H9 (cell line): ENCODE measurements around the gene TFAP2C. TPM values are rescaled to one million over a fixed set of nuclear protein-coding genes. Genes with fewer than 3 reads are reported as not detected.
A peak's percentile ranks its signal among the peaks of the same experiment; 100 is the strongest.

Experiments
- DNase-seq: peaks from one replicate; pipeline ENCODE4 v3.0.0-alpha.2; 2017
- H2AFZ ChIP-seq: one replicate; pipeline ENCODE4 v1.6.1; 2013; ENCODE audit warnings: mild to moderate bottlenecking, low read length, control low read depth, moderate library complexity
- H2AK5ac ChIP-seq: 2 replicates; pipeline ENCODE4 v1.6.1; 2013; ENCODE audit warnings: low read length, control low read depth, mixed read lengths; ENCODE audit not compliant: insufficient read length
- H2BK120ac ChIP-seq: one replicate; pipeline ENCODE4 v1.6.1; 2013; ENCODE audit warnings: low read depth, mild to moderate bottlenecking, low read length, control low read depth, inconsistent platforms; ENCODE audit not compliant: poor library complexity, severe bottlenecking
- H2BK12ac ChIP-seq: 2 replicates; pipeline ENCODE4 v1.6.1; 2013; ENCODE audit warnings: low read length, control low read depth, mixed read lengths, low read depth; ENCODE audit not compliant: insufficient read length
- H2BK15ac ChIP-seq: 2 replicates; pipeline ENCODE4 v1.6.1; 2013; ENCODE audit warnings: low read depth, low read length, control low read depth
- H2BK20ac ChIP-seq: one replicate; pipeline ENCODE4 v1.6.1; 2013; ENCODE audit warnings: low read depth, mild to moderate bottlenecking, low read length, control low read depth, inconsistent platforms; ENCODE audit not compliant: poor library complexity, severe bottlenecking
- H2BK5ac ChIP-seq: 2 replicates; pipeline ENCODE4 v1.6.1; 2013; ENCODE audit warnings: low read length, control low read depth, mixed read lengths; ENCODE audit not compliant: insufficient read length
- H3K14ac ChIP-seq: 2 replicates; pipeline ENCODE4 v1.6.1; 2013; ENCODE audit warnings: low read length, control low read depth; ENCODE audit not compliant: insufficient read depth
- H3K18ac ChIP-seq: 2 replicates; pipeline ENCODE4 v1.6.1; 2013; ENCODE audit warnings: low read depth, mild to moderate bottlenecking, mixed read lengths, low read length, control low read depth; ENCODE audit not compliant: insufficient read length
- H3K23ac ChIP-seq: 2 replicates; pipeline ENCODE4 v1.6.1; 2013; ENCODE audit warnings: low read length, control low read depth, mixed read lengths, low read depth; ENCODE audit not compliant: insufficient read length
- H3K23me2 ChIP-seq: 2 replicates; pipeline ENCODE4 v1.6.1; 2013; ENCODE audit warnings: low read depth, mild to moderate bottlenecking, mixed read lengths, low read length, control low read depth; ENCODE audit not compliant: insufficient read length, poor library complexity, severe bottlenecking
- H3K27ac ChIP-seq: 2 replicates; pipeline ENCODE4 v1.5.1; 2013; ENCODE audit warnings: low read length, control low read depth, mixed read lengths, low read depth; ENCODE audit not compliant: insufficient read length
- H3K27me3 ChIP-seq: 2 replicates; pipeline ENCODE4 v1.6.1; 2013; ENCODE audit warnings: low read length, control low read depth, inconsistent platforms; ENCODE audit not compliant: insufficient read depth
- H3K4ac ChIP-seq: 2 replicates; pipeline ENCODE4 v1.6.1; 2013; ENCODE audit warnings: low read depth, mild to moderate bottlenecking, control low read depth, inconsistent platforms, low read length, moderate library complexity
- H3K4me1 ChIP-seq: 2 replicates; pipeline ENCODE4 v1.6.1; 2013; ENCODE audit warnings: low read length, control low read depth, inconsistent platforms; ENCODE audit not compliant: insufficient read depth
- H3K4me2 ChIP-seq: 2 replicates; pipeline ENCODE4 v1.6.1; 2013; ENCODE audit warnings: low read length, control low read depth, mixed read lengths; ENCODE audit not compliant: insufficient read length, insufficient read depth
- H3K56ac ChIP-seq: 2 replicates; pipeline ENCODE4 v1.6.1; 2013; ENCODE audit warnings: low read depth, mild to moderate bottlenecking, mixed read lengths, low read length, control low read depth; ENCODE audit not compliant: insufficient read length
- H3K79me1 ChIP-seq: 2 replicates; pipeline ENCODE4 v1.6.1; 2013; ENCODE audit warnings: low read depth, mild to moderate bottlenecking, moderate library complexity, low read length, control low read depth, inconsistent platforms; ENCODE audit not compliant: insufficient read depth, poor library complexity, severe bottlenecking
- H3K79me2 ChIP-seq: 2 replicates; pipeline ENCODE4 v1.6.1; 2013; ENCODE audit warnings: low read length, control low read depth, inconsistent platforms; ENCODE audit not compliant: insufficient read depth
- H3K9ac ChIP-seq: 2 replicates; pipeline ENCODE4 v1.6.1; 2013; ENCODE audit warnings: low read length, control low read depth, mixed read lengths; ENCODE audit not compliant: insufficient read length; ENCODE audit errors: extremely low read depth
- H3K9me3 ChIP-seq: one replicate; pipeline ENCODE4 v1.6.1; 2013; ENCODE audit warnings: low read depth, low read length, inconsistent platforms; ENCODE audit not compliant: control insufficient read depth
- H3T11ph ChIP-seq: one replicate; pipeline ENCODE4 v1.6.1; 2013; ENCODE audit warnings: mild to moderate bottlenecking, low read length, control low read depth, inconsistent platforms
- H4K20me1 ChIP-seq: one replicate; pipeline ENCODE4 v1.6.1; 2013; ENCODE audit not compliant: control insufficient read depth, insufficient read length, insufficient read depth
- H4K5ac ChIP-seq: 2 replicates; pipeline ENCODE4 v1.6.1; 2013; ENCODE audit warnings: low read depth, mild to moderate bottlenecking, mixed read lengths, low read length, control low read depth; ENCODE audit not compliant: insufficient read length
- H4K8ac ChIP-seq: replicated peaks from 2 replicates; pipeline ENCODE4 v1.6.1; 2013; ENCODE audit warnings: low read length, control low read depth, mixed read lengths, low read depth; ENCODE audit not compliant: insufficient read length
- H4K91ac ChIP-seq: 2 replicates; pipeline ENCODE4 v1.6.1; 2013; ENCODE audit warnings: low read depth, mild to moderate bottlenecking, moderate library complexity, mixed read lengths, low read length, control low read depth; ENCODE audit not compliant: insufficient read length
- H3K27ac Mint-ChIP-seq, 3 experiments: 2 replicates in 2 of 3; 3 replicates in 1 of 3; pipeline ENCODE4 v1.8.0; 2020 to 2021; ENCODE audit warnings: mixed read lengths in 3 of 3, mild to moderate bottlenecking in 1 of 3, moderate library complexity in 1 of 3
- H3K27me3 Mint-ChIP-seq: 2 replicates; pipeline ENCODE4 v1.8.0; 2021; ENCODE audit warnings: low read depth, mild to moderate bottlenecking, moderate library complexity, mixed read lengths
- H3K36me3 Mint-ChIP-seq, 3 experiments: 2 replicates in 2 of 3; 3 replicates in 1 of 3; pipeline ENCODE4 v1.8.0; 2020 to 2021; ENCODE audit warnings: low read depth in 3 of 3, mixed read lengths in 3 of 3; ENCODE audit not compliant: insufficient read depth in 1 of 3
- H3K4me1 Mint-ChIP-seq, 2 experiments: 2 replicates each; pipeline ENCODE4 v1.8.0; 2020; ENCODE audit warnings: mixed read lengths in 2 of 2
- H3K4me3 Mint-ChIP-seq, 2 experiments: 2 replicates in 1 of 2; 3 replicates in 1 of 2; pipeline ENCODE4 v1.8.0; 2020 to 2021; ENCODE audit warnings: mild to moderate bottlenecking in 2 of 2, mixed read lengths in 2 of 2, moderate library complexity in 1 of 2
- H3K9me3 Mint-ChIP-seq, 2 experiments: 2 replicates in 1 of 2; 3 replicates in 1 of 2; pipeline ENCODE4 v1.8.0; 2020; ENCODE audit warnings: mild to moderate bottlenecking in 2 of 2, mixed read lengths in 2 of 2, moderate library complexity in 1 of 2
- WGBS: extraction: QIAGEN DNeasy Blood & Tissue Kit; methylation state at CpG from one replicate; pipeline ENCODE4 v1.1.7; 2013; ENCODE audit warnings: missing lambda C conversion rate, low lambda C conversion rate, mixed read lengths; ENCODE audit not compliant: insufficient read length; ENCODE audit errors: extremely low coverage; 5-methylcytosine and 5-hydroxymethylcytosine counted together
- total RNA-seq: library from RNA; stranded (reverse); gene quantifications from 2 replicates; pipeline ENCODE4 v1.2.1, GENCODE V29; 2021
- TF ChIP-seq, protein P1 (sequence below): fragments of 200-600 bp; sonication (generic); conservative IDR thresholded peaks from 3 replicates; pipeline ENCODE4 v1.8.0; 2021; ENCODE audit warnings: antibody characterized with exemption, mild to moderate bottlenecking

The TFAP2C gene
- total RNA-seq, 1 experiment from 2014 or later = 24.3 TPM

DNA sequence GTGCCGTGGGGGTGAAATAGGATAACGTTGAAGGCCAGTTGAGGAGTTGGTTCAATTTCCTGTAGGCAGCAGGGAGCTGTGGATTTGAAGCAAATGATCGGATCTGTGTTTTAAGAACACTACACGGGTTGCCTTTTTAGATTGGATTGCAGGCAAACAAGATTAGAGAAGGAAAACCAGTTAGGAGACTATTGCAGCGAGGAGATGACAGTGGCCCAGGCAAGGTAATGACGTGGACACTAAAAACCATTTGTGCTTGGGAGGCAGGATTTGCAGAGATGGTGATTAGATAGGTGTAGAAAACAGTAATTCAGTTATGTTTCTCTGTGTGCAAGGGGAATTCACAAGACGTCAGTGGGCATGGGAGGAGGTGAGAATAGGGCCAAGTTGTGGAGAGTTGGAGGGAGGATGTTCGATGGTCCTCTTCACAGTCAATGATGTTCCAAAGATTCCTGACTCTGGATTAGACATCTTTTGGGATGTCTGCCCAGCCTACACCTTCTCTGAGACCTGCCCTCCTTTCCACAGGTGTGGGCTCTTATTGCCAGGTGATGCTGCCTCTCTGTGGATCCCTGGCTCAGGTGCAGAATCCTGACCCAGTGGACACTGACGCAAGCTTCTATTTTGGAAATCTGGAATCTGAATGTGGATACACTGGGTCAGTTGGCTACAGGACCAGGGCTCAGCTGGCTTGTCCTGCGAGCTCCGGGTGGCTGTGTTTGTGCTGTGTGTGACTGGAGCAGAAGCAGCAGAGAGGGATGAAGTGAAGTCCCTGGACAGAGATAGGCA lies 54.2 kb downstream of the TFAP2C start:
- Histone ChIP-seq H3T11ph (no peak overlapping the region), H3K79me1 (no peaks in the 10 kb centered on the region), H3K79me2 (no peaks in the 10 kb centered on the region), H3K4me1 (no peaks in the 10 kb centered on the region; the same call in 1 of the 2 replicates), H3K14ac (0 out of 2 replicates have a peak overlapping the region, but pooled peaks have one; percentile 29), H2BK5ac (no peak overlapping the region), H2BK120ac (no peak overlapping the region), H3K56ac (no peak overlapping the region), H3K23me2 (no peaks in the 10 kb centered on the region), H3K4me2 (no peak overlapping the region), H4K20me1 (no peaks in the 10 kb centered on the region), H3K23ac (no peak overlapping the region), H4K5ac (no peak overlapping the region), H2BK20ac (no peak overlapping the region), H2BK12ac (no peak overlapping the region), H2AK5ac (no peak overlapping the region), H2AFZ (no peak overlapping the region), H3K9ac (no peak overlapping the region), H3K4ac (no peak overlapping the region), H2BK15ac (no peak overlapping the region), H3K9me3 (no peaks in the 10 kb centered on the region), H3K27ac (no peak overlapping the region), H4K91ac (no peak overlapping the region), H3K18ac (no peak overlapping the region), H4K8ac (no peak overlapping the region), H3K27me3 (no peaks in the 10 kb centered on the region)
- no CpG with 5 or more reads among the region's 11 CpGs for WGBS
- H3K9me3 Mint-ChIP-seq = no peaks in the 10 kb centered on the region
- H3K4me3 Mint-ChIP-seq = no peak overlapping the region
- H3K27me3 Mint-ChIP-seq = no peaks in the 10 kb centered on the region
- DNase-seq = no peak
- TF ChIP-seq, protein P1, sequence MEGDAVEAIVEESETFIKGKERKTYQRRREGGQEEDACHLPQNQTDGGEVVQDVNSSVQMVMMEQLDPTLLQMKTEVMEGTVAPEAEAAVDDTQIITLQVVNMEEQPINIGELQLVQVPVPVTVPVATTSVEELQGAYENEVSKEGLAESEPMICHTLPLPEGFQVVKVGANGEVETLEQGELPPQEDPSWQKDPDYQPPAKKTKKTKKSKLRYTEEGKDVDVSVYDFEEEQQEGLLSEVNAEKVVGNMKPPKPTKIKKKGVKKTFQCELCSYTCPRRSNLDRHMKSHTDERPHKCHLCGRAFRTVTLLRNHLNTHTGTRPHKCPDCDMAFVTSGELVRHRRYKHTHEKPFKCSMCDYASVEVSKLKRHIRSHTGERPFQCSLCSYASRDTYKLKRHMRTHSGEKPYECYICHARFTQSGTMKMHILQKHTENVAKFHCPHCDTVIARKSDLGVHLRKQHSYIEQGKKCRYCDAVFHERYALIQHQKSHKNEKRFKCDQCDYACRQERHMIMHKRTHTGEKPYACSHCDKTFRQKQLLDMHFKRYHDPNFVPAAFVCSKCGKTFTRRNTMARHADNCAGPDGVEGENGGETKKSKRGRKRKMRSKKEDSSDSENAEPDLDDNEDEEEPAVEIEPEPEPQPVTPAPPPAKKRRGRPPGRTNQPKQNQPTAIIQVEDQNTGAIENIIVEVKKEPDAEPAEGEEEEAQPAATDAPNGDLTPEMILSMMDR = no peak
- peaks cover 3 to 17% of the 10 kb centered on the region in 2 experiments for H3K4me1 Mint-ChIP-seq
- H3K36me3 Mint-ChIP-seq = no peaks in the 10 kb centered on the region; a peak in 1 of 7 replicates
- peak overlapping the region in 1 of 3 experiments; percentile 50; a peak in 1 of 7 replicates for H3K27ac Mint-ChIP-seq
